HepG2 (cell line): ENCODE data around the gene ABCB6. TPM values are rescaled to one million over a fixed set of nuclear protein-coding genes. Genes with fewer than 3 reads are reported as not detected.
A peak's percentile ranks its signal among the peaks of the same experiment; 100 is the strongest.

Source experiments
- AKAP8 ChIP-seq: sonication (generic); formaldehyde crosslinking; IDR thresholded peaks from 2 replicates; pipeline ENCODE4 v1.5.1; 2020; ENCODE audit warnings: mild to moderate bottlenecking, missing genetic modification reagents
- E2F1 ChIP-seq: sonication (generic); formaldehyde crosslinking; IDR thresholded peaks from 2 replicates; pipeline ENCODE4 v1.5.0; 2020; ENCODE audit warnings: missing genetic modification reagents
- FOXC1 ChIP-seq: sonication (generic); formaldehyde crosslinking; IDR thresholded peaks from 2 replicates; pipeline ENCODE4 v1.8.0; 2022; ENCODE audit warnings: mild to moderate bottlenecking, missing genetic modification reagents, borderline replicate concordance
- FOXM1 ChIP-seq: sonication (generic); formaldehyde crosslinking; IDR thresholded peaks from 2 replicates; pipeline ENCODE4 v1.5.0; 2020; ENCODE audit warnings: missing genetic modification reagents
- GPN1 ChIP-seq: sonication (generic); formaldehyde crosslinking; IDR thresholded peaks from 2 replicates; pipeline ENCODE4 v1.5.1; 2020; ENCODE audit warnings: missing genetic modification reagents, borderline replicate concordance
- HNF4G ChIP-seq, 2 experiments: sonication (generic) in 1 of 2; formaldehyde crosslinking in 1 of 2; IDR thresholded peaks; 2 replicates each; pipeline versions ENCODE4 v1.4.0 to v1.6.1; 2011 to 2020; ENCODE audit warnings: borderline replicate concordance in 2 of 2, low read depth in 2 of 2, mild to moderate bottlenecking in 2 of 2, low read length in 1 of 2, missing genetic modification reagents in 1 of 2, moderate library complexity in 1 of 2
- IKZF1 ChIP-seq: fragments of 450-650 bp; IDR thresholded peaks from 2 replicates; pipeline ENCODE4 v1.7.1; 2016
- IRF1 ChIP-seq: sonication (generic); formaldehyde crosslinking; IDR thresholded peaks from 2 replicates; pipeline ENCODE4 v1.4.0; 2020; ENCODE audit warnings: low read depth, mild to moderate bottlenecking, missing genetic modification reagents
- MED8 ChIP-seq: sonication (generic); formaldehyde crosslinking; IDR thresholded peaks from 2 replicates; pipeline ENCODE4 v1.8.1; 2023; ENCODE audit warnings: mild to moderate bottlenecking, missing genetic modification reagents; ENCODE audit not compliant: insufficient replicate concordance
- MYNN ChIP-seq: sonication (generic); formaldehyde crosslinking; IDR thresholded peaks from 2 replicates; pipeline ENCODE4 v1.4.0; 2020; ENCODE audit warnings: mild to moderate bottlenecking, low read depth, missing genetic modification reagents
- NCOA1 ChIP-seq: sonication (generic); formaldehyde crosslinking; IDR thresholded peaks from 2 replicates; pipeline ENCODE4 v1.9.0; 2021; ENCODE audit warnings: missing genetic modification reagents
- NFATC3 ChIP-seq: sonication (generic); formaldehyde crosslinking; IDR thresholded peaks from 2 replicates; pipeline ENCODE4 v1.5.1; 2020; ENCODE audit warnings: mild to moderate bottlenecking, missing genetic modification reagents
- NFIB ChIP-seq: sonication (generic); formaldehyde crosslinking; IDR thresholded peaks from 2 replicates; pipeline ENCODE4 v1.9.0; 2021; ENCODE audit warnings: missing genetic modification reagents, mild to moderate bottlenecking, borderline replicate concordance
- TCF7L2 ChIP-seq: IDR thresholded peaks from 2 replicates; pipeline ENCODE4 v1.6.1; 2011; ENCODE audit warnings: mild to moderate bottlenecking, low read depth, low read length, moderate library complexity
- ZBTB34 ChIP-seq: sonication (generic); formaldehyde crosslinking; IDR thresholded peaks from 2 replicates; pipeline ENCODE4 v1.8.0; 2022; ENCODE audit warnings: mild to moderate bottlenecking, missing genetic modification reagents
- ZFX ChIP-seq: sonication (generic); formaldehyde crosslinking; IDR thresholded peaks from 2 replicates; pipeline ENCODE4 v1.4.0; 2020; ENCODE audit warnings: mild to moderate bottlenecking, low read depth, missing genetic modification reagents, moderate library complexity
- ZNF430 ChIP-seq: sonication (generic); formaldehyde crosslinking; IDR thresholded peaks from 2 replicates; pipeline ENCODE4 v1.9.0; 2021; ENCODE audit warnings: mild to moderate bottlenecking, missing genetic modification reagents
- ZNF496 ChIP-seq: sonication (generic); formaldehyde crosslinking; IDR thresholded peaks from 2 replicates; pipeline ENCODE4 v1.8.1; 2023; ENCODE audit warnings: mild to moderate bottlenecking, moderate library complexity, missing genetic modification reagents; ENCODE audit not compliant: insufficient replicate concordance
- ZNF552 ChIP-seq: sonication (generic); formaldehyde crosslinking; IDR thresholded peaks from 2 replicates; pipeline ENCODE4 v1.9.0; 2022; ENCODE audit warnings: missing genetic modification reagents, mild to moderate bottlenecking, borderline replicate concordance
- ZNF564 ChIP-seq: sonication (generic); formaldehyde crosslinking; IDR thresholded peaks from 2 replicates; pipeline ENCODE4 v1.8.1; 2023; ENCODE audit warnings: mild to moderate bottlenecking, missing genetic modification reagents
- ZNF570 ChIP-seq: sonication (generic); formaldehyde crosslinking; IDR thresholded peaks from 2 replicates; pipeline ENCODE4 v1.4.0; 2020; ENCODE audit warnings: mild to moderate bottlenecking, missing genetic modification reagents, borderline replicate concordance
- ZNF660 ChIP-seq: sonication (generic); formaldehyde crosslinking; IDR thresholded peaks from 2 replicates; pipeline ENCODE4 v1.5.1; 2020; ENCODE audit warnings: mild to moderate bottlenecking, low read depth, missing genetic modification reagents, borderline replicate concordance
- ZNF749 ChIP-seq: sonication (generic); formaldehyde crosslinking; IDR thresholded peaks from 2 replicates; pipeline ENCODE4 v1.8.0; 2022; ENCODE audit warnings: mild to moderate bottlenecking, missing genetic modification reagents, moderate library complexity, borderline replicate concordance
- ZNF839 ChIP-seq: sonication (generic); formaldehyde crosslinking; IDR thresholded peaks from 2 replicates; pipeline ENCODE4 v1.4.0; 2020; ENCODE audit warnings: missing genetic modification reagents, mild to moderate bottlenecking, borderline replicate concordance
- polyA plus RNA-seq, 8 experiments: library from polyadenylated mRNA; depleted of rRNA in 3 of 8; stranded (reverse) in 7 of 8; unstranded in 1 of 8; fragments of >200 nt; fragmentation: Illumina TruSeq in 4 of 8; extraction: Trizol in 4 of 8; gene quantifications; 2 replicates each; pipeline versions ENCODE4 v1.2.1 to v1.2.3, GENCODE V29; 2011 to 2016; ENCODE audit warnings: low read depth in 4 of 8, missing spikeins in 1 of 8, mixed read lengths in 1 of 8; ENCODE audit not compliant: insufficient read depth in 1 of 8
- total RNA-seq, 5 experiments: library from RNA; depleted of rRNA; stranded (reverse); fragments of >200 nt; fragmentation: Illumina TruSeq; extraction: Trizol; gene quantifications; 2 replicates each; pipeline ENCODE4 v1.2.3, GENCODE V29; 2016; ENCODE audit warnings: low read depth in 1 of 5

Gene ABCB6
- total and polyA plus RNA-seq, 2 of the 13 experiments (the other 11 are each of a cell fraction or from before 2014, with no cell fraction given): 91.1 to 137 TPM

GRCh38 chr2:219207134-219207883 is 11.4 kb downstream of the ABCB6 start (continued):
- no peak for TF ChIP-seq IRF1 (CRISPR knock-in tag)
- TF ChIP-seq FOXC1 (CRISPR knock-in tag): 0 out of 2 replicates have a peak, but pooled peaks have one; percentile 3
- no peak for TF ChIP-seq ZNF570
- TF ChIP-seq ZNF749 (CRISPR knock-in tag): no peak
- TF ChIP-seq E2F1 (CRISPR knock-in tag): no peak
- TF ChIP-seq NCOA1 (CRISPR knock-in tag): no peak
- TF ChIP-seq ZBTB34 (CRISPR knock-in tag): no peak
- TF ChIP-seq ZNF839 (CRISPR knock-in tag): 0 out of 2 replicates have a peak, but pooled peaks have one; percentile 7
- TF ChIP-seq ZNF552 (CRISPR knock-in tag): no peak
- no peak for TF ChIP-seq TCF7L2
- TF ChIP-seq ZNF430 (CRISPR knock-in tag): no peak
- TF ChIP-seq FOXM1 (CRISPR knock-in tag): no peak
- no peak; the same call in 1 of the 2 replicates for TF ChIP-seq ZFX
- no peak for TF ChIP-seq NFIB (CRISPR knock-in tag)
- TF ChIP-seq ZNF660 (CRISPR knock-in tag): no peak
- TF ChIP-seq ZNF496 (CRISPR knock-in tag): no peak
- TF ChIP-seq MED8 (CRISPR knock-in tag): no peak
- no peak for TF ChIP-seq MYNN (CRISPR knock-in tag)
- no peak for TF ChIP-seq ZNF564 (CRISPR knock-in tag)
- 0 out of 2 replicates have a peak, but pooled peaks have one; percentile 13 for TF ChIP-seq AKAP8
- 0 out of 2 replicates have a peak, but pooled peaks have one; percentile 9 for TF ChIP-seq NFATC3
- TF ChIP-seq IKZF1: no peak
- no peak for TF ChIP-seq GPN1 (CRISPR knock-in tag)
- TF ChIP-seq HNF4G (IDR thresholded peaks at IDR 0.05; ENCODE audit: borderline replicate concordance, low read depth, low read length): no peak; the same call in 1 of the 2 replicates
- no peak for TF ChIP-seq HNF4G (CRISPR knock-in tag; IDR thresholded peaks at IDR 0.05; ENCODE audit: borderline replicate concordance, low read depth)
